ENCODE data around the gene OSBPL1A.

DNA sequence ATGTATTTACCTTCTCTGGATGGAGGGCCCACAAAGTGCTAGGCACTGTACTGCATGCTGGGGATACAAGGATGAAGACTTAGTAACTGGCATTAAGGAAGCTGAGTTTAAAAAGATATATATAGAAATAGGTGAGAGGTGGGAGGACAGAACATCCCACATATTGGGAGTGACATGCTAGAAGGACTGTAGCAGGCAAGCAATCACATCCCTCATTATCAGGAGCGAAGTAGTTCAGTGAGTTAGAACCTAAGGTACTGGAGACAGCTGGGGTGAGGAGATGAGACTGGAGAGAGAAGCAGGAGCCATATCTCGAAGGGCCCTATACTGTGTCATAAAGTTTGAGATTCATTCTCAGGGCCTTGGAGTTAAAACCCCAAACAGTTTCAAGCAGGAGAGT is 10.9 kb upstream of the OSBPL1A start:
- TF ChIP-seq, protein P1, sequence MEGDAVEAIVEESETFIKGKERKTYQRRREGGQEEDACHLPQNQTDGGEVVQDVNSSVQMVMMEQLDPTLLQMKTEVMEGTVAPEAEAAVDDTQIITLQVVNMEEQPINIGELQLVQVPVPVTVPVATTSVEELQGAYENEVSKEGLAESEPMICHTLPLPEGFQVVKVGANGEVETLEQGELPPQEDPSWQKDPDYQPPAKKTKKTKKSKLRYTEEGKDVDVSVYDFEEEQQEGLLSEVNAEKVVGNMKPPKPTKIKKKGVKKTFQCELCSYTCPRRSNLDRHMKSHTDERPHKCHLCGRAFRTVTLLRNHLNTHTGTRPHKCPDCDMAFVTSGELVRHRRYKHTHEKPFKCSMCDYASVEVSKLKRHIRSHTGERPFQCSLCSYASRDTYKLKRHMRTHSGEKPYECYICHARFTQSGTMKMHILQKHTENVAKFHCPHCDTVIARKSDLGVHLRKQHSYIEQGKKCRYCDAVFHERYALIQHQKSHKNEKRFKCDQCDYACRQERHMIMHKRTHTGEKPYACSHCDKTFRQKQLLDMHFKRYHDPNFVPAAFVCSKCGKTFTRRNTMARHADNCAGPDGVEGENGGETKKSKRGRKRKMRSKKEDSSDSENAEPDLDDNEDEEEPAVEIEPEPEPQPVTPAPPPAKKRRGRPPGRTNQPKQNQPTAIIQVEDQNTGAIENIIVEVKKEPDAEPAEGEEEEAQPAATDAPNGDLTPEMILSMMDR (IDR thresholded peaks at IDR 0.05), result no peak
- TF ChIP-seq POLR2A (IDR thresholded peaks at IDR 0.05), result no peak

Measured in Peyer's patch (tissue), 4 donors.